A172 (cell line): ENCODE results near the gene CIDEC. TPM values are rescaled to one million over a fixed set of nuclear protein-coding genes. Genes with fewer than 3 reads are reported as not detected.

Experiments used
- DNase-seq: peaks from one replicate; pipeline ENCODE4 v3.0.0-alpha.2; 2015; ENCODE audit warnings: low spot score
- total RNA-seq: library from RNA; depleted of rRNA; stranded (reverse); fragments of >200 nt; shearing (Covaris generic); gene quantifications from 2 replicates; pipeline ENCODE4 v1.2.3, GENCODE V29; 2014; rRNA removed

Gene CIDEC, protein sequence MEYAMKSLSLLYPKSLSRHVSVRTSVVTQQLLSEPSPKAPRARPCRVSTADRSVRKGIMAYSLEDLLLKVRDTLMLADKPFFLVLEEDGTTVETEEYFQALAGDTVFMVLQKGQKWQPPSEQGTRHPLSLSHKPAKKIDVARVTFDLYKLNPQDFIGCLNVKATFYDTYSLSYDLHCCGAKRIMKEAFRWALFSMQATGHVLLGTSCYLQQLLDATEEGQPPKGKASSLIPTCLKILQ
- not detected in 2 replicates for total RNA-seq

DNA sequence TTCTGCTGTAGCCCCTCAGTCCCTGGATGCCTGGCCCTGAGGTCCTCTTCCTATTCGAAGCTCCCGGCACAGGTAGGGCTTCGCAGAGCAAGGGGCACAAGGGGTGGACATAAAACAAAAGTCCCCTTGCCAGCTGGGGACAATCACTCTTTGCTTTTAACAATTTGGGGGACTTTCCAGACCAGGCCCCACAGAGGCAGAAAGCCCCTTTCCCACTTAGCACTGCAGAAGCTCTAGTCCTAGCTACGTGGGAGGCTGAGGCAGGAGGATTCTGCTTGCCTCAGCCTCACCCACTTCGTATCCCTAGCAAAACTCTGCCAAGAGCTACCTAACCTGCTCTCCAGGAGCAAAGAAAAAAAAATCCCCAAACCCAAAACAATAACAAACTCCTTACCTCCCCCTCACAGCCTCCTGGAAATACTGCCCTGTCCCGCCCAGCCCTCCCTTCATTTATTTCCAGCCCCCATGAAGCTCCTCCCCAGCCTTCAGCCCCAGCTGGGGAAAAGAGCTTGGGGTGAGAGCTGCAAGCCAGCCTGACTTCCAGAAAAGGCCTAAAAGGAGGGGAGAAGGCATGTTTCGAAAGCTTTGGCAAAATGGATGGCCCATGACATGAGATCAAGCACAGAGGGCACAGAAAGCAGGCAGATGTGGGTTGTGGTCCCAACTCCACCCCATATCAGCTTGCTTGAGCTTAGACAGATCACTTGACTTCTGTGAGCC is at the start of gene CIDEC:
Gene CIDEC (minus strand): TSS at position 424 of the 720 bp plus-strand sequence. CDS start 1,767 bp downstream, outside the sequence.
- DNase-seq = no peak

DNA sequence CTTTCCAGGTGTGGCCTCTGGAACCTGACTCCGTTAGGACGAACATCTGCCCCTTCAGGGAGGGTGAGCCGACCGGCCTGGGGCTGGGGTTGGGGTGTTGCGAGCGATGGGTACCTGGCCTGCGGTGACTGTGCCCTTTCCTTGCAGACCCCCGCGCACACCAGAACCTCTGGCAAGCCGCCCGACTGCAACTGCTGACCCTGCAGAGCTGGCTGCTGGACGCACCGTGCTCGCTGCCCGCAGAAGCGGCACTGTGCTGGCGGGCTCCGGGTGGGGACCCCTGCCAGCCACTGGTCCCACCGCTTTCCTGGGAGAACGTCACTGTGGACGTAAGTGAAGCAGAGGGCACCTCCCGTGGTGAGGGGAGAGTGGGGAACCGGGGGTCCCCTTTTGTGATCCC is 48.1 kb upstream of the CIDEC start:
- DNase-seq = no peak

DNA sequence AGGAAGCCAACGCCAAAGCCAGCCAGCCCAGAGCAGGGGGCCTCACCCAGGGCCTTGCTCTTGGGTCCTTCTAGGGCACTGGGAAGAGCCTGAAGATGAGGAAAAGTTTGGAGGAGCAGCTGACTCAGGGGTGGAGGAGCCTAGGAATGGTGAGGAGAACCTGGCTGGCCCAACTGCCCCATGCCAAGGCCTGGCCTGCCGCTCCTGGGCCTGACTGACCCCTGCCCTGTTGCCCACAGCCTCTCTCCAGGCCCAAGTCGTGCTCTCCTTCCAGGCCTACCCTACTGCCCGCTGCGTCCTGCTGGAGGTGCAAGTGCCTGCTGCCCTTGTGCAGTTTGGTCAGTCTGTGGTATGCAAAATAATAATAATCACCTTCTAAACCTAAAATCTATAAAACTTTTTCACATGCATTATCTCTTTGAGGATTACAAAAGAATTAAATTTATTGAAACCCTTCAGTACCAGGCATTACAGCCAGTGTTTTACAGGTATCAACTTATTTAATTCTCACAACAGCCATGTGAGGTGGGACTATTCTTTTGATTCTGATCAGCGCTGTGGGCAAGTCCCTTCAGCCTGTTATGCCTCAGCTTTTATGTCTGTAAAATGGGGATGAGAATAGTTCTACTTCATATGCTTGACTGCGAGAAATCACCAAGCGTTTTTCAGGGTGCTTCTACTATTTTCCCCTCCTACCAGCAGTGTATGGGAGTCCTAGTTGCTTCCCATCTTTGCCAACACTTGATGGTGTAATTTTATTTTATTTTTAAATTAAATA is 38.4 kb upstream of the CIDEC start:
- no peak for DNase-seq

DNA sequence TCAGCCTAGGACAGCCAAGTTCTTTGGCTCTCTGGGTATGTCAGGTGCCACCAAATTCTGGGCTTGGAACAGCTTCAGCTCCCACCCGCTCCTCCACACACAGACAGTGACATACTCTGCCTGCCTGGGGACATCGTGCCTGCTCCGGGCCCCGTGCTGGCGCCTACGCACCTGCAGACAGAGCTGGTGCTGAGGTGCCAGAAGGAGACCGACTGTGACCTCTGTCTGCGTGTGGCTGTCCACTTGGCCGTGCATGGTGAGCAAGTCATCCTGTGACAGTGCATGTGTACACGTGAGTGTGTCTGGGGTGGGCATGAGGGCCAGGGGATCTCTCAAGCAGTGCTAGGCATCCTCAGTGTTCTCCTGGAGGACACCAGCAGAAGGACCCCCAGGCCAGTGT is 37.8 kb upstream of the CIDEC start:
- no peak for DNase-seq

DNA sequence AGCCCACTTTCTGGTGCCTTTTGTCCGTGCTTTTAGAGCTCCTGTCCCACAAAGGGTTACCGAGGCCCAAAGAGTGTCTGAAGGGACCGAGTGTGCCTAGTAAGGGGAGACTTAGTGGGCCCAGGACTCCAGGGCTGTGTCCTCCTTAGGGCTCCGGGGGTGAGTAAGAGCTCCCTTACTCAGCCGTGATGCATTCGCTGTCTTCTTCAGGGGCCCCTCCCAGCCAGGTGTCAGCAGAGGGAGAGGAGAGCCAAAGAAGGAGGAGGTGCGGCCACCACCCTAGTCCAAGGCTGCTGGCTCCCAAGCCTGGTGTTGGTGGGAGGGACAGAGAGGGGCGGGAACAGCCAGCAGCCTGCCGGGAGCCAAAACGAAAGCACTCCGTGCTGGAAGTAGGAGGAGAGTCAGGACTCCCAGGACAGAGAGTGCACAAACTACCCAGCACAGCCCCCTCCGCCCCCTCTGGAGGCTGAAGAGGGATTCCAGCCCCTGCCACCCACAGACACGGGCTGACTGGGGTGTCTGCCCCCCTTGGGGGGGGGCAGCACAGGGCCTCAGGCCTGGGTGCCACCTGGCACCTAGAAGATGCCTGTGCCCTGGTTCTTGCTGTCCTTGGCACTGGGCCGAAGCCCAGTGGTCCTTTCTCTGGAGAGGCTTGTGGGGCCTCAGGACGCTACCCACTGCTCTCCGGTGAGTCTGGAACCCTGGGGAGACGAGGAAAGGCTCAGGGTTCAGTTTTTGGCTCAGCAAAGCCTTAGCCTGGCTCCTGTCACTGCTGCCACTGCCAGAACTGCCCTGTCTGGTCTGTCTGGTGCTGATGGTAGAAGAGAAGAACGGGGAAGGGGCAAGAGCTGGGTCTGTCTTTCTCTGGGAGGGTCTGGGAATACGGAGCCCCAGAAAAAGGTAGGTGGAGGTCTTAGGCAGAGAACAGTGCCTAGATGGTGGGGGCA is 37.0 kb upstream of the CIDEC start, which contains the start of gene IL17RC:
Gene IL17RC (plus strand): TSS at position 365 of the 947 bp plus-strand sequence. CDS start 218 bp downstream, at position 583.
- peak; percentile 96 for DNase-seq

DNA sequence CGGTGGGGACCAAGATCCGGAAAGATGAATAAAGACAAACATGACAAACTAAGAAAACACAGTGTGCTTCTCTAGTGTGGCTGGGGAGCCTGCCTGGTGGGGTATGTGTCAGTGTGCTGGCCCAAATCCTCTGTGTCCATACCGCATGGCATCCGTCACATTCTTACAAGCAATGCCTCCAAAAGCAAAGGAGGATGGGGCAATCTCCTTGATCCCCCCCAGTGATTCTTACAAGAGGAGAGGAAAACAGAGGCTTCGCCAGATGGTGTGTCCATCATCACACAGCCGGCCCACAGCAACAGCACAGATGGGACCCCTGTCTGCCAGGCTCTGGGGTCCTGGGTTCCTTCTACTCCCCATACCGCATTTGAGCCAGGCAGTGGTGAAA is 36.3 kb upstream of the CIDEC start:
- DNase-seq = no peak

DNA sequence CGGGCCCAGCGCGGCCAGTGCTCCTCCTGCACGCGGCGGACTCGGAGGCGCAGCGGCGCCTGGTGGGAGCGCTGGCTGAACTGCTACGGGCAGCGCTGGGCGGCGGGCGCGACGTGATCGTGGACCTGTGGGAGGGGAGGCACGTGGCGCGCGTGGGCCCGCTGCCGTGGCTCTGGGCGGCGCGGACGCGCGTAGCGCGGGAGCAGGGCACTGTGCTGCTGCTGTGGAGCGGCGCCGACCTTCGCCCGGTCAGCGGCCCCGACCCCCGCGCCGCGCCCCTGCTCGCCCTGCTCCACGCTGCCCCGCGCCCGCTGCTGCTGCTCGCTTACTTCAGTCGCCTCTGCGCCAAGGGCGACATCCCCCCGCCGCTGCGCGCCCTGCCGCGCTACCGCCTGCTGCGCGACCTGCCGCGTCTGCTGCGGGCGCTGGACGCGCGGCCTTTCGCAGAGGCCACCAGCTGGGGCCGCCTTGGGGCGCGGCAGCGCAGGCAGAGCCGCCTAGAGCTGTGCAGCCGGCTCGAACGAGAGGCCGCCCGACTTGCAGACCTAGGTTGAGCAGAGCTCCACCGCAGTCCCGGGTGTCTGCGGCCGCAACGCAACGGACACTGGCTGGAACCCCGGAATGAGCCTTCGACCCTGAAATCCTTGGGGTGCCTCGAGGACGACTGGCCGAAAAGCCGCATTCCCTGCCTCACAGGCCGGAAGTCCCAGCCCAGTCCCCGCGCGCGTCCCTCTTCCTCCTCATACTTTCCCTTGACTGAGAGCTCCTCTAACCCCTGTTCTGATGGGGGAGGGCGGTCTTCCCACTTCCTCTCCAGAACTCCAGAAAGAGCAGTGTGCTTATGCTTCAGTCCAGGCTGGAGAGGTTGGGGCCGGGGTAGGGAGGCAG is 35.4 kb upstream of the CIDEC start:
- DNase-seq = peak; percentile 39

DNA sequence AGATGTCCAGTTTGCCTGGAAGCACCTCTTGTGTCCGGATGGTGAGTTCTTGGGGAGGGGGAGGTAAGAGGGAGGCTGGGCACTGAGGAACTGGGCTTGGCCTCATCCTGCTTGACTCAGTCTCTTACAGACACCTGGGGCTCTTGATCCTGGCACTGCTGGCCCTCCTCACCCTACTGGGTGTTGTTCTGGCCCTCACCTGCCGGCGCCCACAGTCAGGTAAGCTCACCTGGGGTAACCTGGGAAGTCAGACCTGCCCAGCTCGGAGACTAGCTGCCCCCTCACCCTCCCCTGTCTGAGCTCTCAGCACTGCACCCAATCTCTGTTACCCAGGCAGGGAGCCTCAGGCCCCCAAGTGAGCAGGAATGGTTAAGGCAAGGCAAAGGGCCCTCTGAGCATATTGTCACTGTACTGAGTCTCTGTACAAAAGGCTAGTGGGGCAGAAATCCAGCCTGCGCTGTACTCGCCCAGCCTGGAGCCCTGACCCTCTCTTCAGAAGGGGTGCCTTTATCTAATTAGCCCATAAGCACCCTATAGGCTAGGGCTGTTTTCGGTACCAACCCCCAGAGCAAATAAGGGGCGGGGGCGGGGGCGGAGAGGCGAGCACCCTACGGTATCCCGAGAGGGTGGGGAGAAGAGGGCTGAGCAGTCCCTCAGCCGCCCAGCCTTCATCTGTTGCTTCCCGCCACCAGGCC is 34.7 kb upstream of the CIDEC start:
- DNase-seq = no peak

DNA sequence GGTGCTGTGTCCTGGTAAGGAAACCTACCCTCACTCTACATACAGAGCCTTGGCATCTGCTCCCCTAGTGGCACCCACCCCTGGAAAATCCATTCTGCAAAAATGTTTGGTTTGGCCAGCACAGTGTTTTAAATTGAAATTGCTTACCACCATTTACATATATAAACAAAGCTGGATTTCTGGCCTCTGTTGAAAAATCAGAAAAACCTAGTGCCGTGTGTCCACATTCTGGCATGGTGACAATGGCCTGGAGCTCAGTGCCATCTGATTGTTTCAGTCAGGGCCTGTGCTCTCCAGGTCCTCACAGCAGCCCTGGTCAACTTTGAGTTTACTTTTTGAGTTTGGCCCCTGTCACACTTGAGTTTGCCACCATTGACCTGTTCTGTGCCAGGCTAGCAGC is 34.0 kb upstream of the CIDEC start:
- no peak for DNase-seq

DNA sequence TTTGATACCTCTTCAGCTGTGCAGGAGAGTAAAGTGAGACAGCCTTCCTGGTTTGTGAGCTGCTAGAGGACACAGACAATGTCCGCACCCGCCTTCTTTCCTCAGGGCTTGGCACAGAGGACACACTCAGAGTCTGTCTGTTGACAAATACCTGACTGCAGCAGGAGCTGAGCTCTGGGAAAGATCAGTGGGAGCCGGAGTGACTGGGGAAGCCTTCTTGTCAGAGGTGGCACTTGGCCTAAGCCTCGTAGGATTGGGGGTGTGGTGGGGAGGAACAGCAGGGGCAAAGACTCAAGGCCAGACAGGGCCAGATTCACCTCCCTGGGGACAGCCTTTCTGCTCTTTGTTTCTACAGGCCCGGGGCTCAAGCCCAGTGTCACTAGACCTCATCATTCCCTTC is 33.5 kb upstream of the CIDEC start:
- DNase-seq = no peak

DNA sequence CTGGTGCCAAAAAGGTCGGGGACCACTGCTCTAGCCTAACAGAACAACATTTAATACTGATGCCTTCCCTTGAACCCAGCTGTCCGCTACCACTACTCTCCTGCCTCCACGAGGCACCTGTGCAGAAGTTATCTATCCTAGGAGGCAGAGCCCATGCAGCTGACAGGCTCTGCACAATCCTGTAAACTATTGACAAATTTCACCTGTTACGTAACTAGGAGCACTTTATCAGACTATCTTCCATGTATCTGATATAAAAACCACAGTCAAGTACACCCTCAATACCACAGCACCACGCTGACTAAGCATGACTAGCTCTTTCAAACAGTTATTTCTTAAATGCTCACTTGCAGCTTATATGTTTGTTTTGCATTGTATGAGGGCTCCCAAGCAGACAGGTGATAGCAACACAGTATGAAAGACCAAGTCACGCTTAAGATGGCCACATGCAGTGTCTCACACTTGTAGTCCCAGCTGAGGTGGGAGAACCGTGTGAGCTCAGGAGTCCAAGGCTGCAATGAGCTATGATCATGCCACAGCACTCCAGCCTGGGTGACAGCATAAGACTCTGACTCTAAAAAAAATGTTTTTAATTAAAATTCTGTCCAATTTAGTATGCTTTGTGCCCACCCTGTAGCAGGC is 32.4 kb upstream of the CIDEC start:
- peak; percentile 59 for DNase-seq

DNA sequence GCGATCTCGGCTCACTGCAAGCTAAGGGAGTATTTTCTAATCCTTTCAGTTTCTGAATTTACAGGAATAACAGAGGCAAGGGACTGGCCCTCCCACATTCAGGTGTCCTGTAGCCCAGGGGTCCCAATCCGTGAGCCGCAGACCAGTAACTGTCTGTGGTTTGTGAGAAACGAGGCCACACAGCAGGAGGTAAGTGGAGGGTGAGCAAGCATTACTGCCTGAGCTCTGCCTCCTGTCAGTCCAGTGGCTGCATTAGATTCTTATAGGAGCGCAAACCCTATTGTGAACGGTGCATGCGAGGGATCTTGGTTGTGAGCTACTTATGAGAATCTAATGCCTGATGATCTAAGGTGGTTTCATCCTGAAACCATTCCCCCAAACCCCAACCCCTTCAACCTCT is 31.8 kb upstream of the CIDEC start:
- no peak for DNase-seq

DNA sequence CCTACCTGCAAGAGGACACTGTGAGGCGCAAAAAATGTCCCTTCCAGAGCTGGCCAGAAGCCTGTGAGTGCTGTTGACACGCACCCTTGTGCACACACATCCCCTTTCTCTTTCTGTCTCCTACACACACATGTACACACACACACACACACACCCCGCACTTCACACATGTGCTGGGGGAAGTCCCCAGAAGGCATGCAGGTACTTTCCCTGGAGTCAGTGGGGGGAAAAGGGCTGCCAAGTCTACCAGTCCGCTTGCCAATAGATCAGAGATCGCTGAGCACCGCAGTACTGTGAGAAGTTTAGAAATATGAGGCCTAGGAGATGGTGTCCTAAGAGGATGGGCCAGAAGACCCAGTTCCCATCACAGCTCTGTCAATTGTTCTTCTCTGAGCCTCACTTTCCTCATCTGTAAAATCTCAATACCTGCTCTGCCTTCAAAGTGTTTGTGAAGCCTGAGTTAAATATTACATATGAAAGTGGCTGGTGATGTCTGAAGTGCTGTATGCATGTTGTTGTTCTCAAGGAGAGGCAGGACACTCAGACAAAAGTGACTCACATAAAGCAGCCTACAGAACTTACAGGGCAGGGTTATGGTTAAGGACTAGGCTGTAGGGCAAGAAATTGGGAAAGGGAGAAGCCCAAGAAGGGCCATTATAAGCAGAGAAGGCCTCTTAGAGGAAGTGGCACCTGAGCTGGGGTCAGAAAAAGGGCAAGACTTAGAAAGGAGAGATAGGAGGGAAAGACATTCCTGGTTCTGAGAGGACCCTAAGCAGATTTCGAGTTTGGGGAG is 29.4 kb upstream of the CIDEC start:
- DNase-seq = no peak

DNA sequence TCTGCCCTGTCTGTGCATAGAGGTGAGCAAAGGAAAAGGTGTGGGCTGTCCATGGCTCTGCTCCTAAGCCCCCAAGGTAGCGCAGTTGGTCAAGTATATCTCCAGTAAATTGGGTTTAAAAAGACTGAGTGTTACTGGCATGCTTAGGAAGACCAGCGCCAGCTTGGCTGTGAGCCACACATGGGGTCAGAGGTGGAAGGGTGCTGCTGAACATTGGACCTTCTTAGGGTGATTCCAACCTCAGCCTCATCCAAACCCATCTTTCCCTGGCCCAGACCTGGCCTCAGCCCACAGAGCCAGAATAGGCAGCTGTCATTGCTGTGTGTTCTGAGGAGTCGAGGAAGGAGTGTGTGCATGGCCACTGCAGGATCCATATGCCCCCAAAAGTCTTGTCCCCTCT is 28.2 kb upstream of the CIDEC start:
- DNase-seq = no peak

DNA sequence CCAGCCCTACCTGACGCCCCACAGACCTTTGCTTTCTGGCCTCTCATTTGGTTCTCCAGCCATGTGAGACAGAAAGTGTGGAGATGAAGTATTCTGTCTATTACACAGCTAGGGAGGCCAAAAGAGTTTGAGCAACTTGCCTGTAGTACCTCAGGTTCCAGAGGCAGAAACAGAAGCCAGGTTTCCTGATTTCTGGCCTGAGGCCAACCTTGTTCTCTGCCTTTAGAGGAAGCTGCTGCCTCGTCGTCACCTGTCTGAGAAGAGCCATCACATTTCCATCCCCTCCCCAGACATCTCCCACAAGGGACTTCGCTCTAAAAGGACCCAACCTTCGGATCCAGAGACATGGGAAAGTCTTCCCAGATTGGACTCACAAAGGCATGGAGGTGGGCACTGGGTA is 26.4 kb upstream of the CIDEC start:
- DNase-seq = no peak

DNA sequence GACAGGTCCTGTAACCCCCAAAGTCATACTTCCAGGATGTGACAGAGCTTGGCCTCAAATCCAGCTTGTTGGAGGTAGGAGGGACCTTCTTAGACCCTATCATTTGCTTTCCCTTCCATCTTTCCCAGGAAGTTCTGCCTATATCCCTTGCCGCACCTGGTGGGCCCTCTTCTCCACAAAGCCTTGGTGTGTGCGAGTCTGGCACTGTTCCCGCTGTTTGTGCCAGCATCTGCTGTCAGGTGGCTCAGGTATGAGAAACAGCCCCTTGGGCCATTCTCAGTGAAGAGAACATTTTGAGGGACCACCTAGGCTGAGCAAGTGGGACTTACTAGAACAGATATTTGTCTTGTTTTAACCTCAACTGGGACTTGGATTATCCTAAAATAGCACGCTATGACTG is 23.9 kb upstream of the CIDEC start:
- DNase-seq = no peak

DNA sequence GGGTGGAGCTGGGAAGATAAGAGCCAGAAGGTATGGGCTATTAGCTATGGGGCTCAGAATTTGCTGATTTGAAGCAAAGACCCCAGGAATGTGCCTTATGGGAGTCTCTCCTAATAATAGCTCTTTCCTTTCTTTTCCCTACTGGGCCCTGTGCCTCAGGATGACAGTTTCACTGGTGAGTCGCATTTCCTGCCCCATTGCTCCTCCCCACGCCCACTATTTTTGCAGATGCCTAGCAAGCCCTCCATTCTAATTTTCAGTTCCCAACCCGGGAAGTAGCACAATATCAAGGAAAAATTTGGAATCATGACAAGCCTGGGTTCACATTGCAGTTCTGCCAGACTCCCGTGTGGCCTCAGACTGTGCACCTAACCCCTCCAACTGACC is 23.2 kb upstream of the CIDEC start:
- DNase-seq = peak; percentile 55
